Liver (tissue), 3 donors: Measurements from ENCODE around the gene SOD1.

Experiments used
- JUND ChIP-seq, 2 donors: IDR thresholded peaks; 2 replicates each; pipeline ENCODE4 v1.6.1; 2016; ENCODE audit warnings: antibody characterized with exemption in 2 of 2
- RAD21 ChIP-seq, 2 donors: IDR thresholded peaks; 2 replicates each; pipeline ENCODE4 v1.6.1; 2016; ENCODE audit warnings: antibody characterized with exemption in 2 of 2, mild to moderate bottlenecking in 2 of 2
- RXRA ChIP-seq, 2 donors: IDR thresholded peaks; 2 replicates each; pipeline ENCODE4 v1.6.1; 2017 to 2018; ENCODE audit warnings: antibody characterized with exemption in 2 of 2, mild to moderate bottlenecking in 1 of 2
- YY1 ChIP-seq: IDR thresholded peaks from 2 replicates; pipeline ENCODE4 v1.6.1; 2016; ENCODE audit warnings: antibody characterized with exemption, mild to moderate bottlenecking
- TF ChIP-seq, protein P1 (sequence below): IDR thresholded peaks from 2 replicates; pipeline ENCODE4 v1.6.1; 2016; ENCODE audit warnings: antibody characterized with exemption
- TF ChIP-seq, protein P2 (sequence below): fragments of 150-350 bp; IDR thresholded peaks from 2 replicates; pipeline ENCODE4 v1.5.1; 2017; ENCODE audit warnings: improper control_type of control experiment, low read depth, low read length; ENCODE audit not compliant: missing input control
- TF ChIP-seq, protein P3 (sequence below): IDR thresholded peaks from 2 replicates; pipeline ENCODE4 v1.6.1; 2016; ENCODE audit warnings: antibody characterized with exemption
- TF ChIP-seq, protein P4 (sequence below): IDR thresholded peaks from 2 replicates; pipeline ENCODE4 v1.6.1; 2016; ENCODE audit warnings: antibody characterized with exemption
- donor health status: healthy.
- donor health status: healthy.

DNA sequence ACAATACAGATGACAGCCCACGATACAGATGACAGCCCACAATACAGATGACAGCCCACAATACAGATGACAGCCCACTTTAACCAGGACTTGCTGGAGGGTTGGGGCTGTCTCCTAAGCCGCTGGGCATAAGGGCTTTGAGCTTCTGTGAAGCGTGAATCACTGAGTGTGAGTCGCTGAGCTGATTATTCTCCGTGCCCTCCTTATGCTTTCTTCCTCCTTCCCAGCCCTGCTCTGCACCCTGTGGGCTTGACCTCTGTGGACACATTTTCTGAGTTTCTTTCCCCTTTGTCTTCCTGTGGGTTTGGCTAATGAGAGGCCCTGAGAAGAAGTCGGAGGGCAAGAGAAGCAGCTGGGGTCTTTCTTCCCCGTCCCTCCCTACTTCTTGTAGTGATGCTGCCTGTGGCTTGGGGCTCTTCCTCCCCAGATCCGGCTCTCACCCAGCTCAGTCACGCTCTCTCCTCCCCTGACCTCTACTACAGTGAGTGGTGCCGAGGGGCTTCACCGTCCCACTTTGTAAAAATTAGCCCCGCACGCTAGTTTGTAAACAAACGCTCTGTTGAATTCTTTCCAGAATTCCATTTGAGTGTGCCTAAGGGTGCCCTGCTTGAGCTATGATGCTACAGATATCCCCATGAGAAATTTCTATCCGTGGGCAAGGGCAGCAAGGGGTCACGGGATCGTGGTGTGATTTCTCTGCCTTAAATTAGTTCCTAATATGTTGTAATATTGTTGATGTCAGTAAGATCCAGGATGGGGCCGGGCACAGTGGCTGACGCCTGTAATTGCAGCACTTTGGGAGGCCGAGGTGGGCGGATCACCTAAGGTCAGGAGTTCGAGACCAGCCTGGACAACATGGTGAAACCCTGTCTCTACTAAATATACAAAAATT, 46.4 kb upstream of the SOD1 start:
- TF ChIP-seq, protein P1, sequence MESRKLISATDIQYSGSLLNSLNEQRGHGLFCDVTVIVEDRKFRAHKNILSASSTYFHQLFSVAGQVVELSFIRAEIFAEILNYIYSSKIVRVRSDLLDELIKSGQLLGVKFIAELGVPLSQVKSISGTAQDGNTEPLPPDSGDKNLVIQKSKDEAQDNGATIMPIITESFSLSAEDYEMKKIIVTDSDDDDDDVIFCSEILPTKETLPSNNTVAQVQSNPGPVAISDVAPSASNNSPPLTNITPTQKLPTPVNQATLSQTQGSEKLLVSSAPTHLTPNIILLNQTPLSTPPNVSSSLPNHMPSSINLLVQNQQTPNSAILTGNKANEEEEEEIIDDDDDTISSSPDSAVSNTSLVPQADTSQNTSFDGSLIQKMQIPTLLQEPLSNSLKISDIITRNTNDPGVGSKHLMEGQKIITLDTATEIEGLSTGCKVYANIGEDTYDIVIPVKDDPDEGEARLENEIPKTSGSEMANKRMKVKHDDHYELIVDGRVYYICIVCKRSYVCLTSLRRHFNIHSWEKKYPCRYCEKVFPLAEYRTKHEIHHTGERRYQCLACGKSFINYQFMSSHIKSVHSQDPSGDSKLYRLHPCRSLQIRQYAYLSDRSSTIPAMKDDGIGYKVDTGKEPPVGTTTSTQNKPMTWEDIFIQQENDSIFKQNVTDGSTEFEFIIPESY: no peak
- TF ChIP-seq, protein P2, sequence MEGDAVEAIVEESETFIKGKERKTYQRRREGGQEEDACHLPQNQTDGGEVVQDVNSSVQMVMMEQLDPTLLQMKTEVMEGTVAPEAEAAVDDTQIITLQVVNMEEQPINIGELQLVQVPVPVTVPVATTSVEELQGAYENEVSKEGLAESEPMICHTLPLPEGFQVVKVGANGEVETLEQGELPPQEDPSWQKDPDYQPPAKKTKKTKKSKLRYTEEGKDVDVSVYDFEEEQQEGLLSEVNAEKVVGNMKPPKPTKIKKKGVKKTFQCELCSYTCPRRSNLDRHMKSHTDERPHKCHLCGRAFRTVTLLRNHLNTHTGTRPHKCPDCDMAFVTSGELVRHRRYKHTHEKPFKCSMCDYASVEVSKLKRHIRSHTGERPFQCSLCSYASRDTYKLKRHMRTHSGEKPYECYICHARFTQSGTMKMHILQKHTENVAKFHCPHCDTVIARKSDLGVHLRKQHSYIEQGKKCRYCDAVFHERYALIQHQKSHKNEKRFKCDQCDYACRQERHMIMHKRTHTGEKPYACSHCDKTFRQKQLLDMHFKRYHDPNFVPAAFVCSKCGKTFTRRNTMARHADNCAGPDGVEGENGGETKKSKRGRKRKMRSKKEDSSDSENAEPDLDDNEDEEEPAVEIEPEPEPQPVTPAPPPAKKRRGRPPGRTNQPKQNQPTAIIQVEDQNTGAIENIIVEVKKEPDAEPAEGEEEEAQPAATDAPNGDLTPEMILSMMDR: no peak
- TF ChIP-seq JUND (IDR thresholded peaks at IDR 0.05) (no peak), RAD21 (IDR thresholded peaks at IDR 0.05) (no peak), RXRA (IDR thresholded peaks at IDR 0.05) (no peak), YY1 (no peak)
- TF ChIP-seq, protein P3, sequence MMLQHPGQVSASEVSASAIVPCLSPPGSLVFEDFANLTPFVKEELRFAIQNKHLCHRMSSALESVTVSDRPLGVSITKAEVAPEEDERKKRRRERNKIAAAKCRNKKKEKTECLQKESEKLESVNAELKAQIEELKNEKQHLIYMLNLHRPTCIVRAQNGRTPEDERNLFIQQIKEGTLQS: no peak
- TF ChIP-seq, protein P4, sequence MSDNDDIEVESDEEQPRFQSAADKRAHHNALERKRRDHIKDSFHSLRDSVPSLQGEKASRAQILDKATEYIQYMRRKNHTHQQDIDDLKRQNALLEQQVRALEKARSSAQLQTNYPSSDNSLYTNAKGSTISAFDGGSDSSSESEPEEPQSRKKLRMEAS: no peak
